Stomach (tissue), 4 donors: ENCODE data around the gene DOCK3.

ENCODE experiments used
- CTCF ChIP-seq, 7 experiments: fragments of 450-650 bp in 4 of 7; fragments of 200-600 bp in 3 of 7; sonication (generic) in 3 of 7; IDR thresholded peaks; one replicate each; pipeline ENCODE4 v1.5.1; 2016 to 2019; ENCODE audit warnings: antibody characterized with exemption in 7 of 7, control low read depth in 2 of 7, mild to moderate bottlenecking in 1 of 7
- EP300 ChIP-seq: sonication (generic); formaldehyde crosslinking; IDR thresholded peaks from one replicate; pipeline ENCODE4 v1.6.1; 2017; ENCODE audit warnings: antibody characterized with exemption
- POLR2A ChIP-seq, 4 donors: fragments of 450-650 bp; IDR thresholded peaks; one replicate each; pipeline ENCODE4 v1.6.1; 2016; ENCODE audit warnings: antibody characterized with exemption in 4 of 4, control low read depth in 2 of 4, mild to moderate bottlenecking in 1 of 4, moderate library complexity in 1 of 4

DNA sequence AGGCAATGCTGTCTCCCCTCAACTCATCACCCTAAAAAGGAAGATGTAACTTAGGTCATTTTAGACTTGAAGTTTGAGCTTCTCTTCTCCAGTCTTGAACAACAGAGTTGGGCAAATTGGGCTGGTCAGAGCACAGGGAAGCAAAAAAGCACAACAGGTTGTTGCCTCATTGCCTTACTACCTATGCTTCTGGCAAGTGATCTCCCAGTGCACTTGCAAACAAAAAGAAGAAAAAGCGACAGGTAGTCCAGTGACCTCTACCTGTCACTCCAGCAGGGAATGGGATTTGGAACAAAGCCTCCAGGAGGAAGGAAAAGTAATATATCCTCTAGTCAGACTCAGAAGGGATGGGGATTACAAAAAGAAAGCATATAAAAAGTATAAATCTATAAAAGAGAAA is 550.1 kb downstream of the DOCK3 start:
- TF ChIP-seq CTCF (IDR thresholded peaks at IDR 0.05): no peak
- TF ChIP-seq POLR2A (IDR thresholded peaks at IDR 0.05): no peak
- TF ChIP-seq EP300: no peak
